HCT116 (cell line): ENCODE data around the gene LTBP4.

Experiments
- ATF3 ChIP-seq: IDR thresholded peaks from 2 replicates; pipeline ENCODE4 v1.6.1; 2012
- CEBPB ChIP-seq: IDR thresholded peaks from 2 replicates; pipeline ENCODE4 v1.6.1; 2012; ENCODE audit warnings: low read depth
- CTCF ChIP-seq, 3 experiments: fragments of 200-600 bp in 1 of 3; sonication (generic) in 1 of 3; IDR thresholded peaks in 2 of 3; conservative IDR thresholded peaks in 1 of 3; 2 replicates each; pipeline ENCODE4 v1.5.1; 2012 to 2017; ENCODE audit warnings: low read depth in 2 of 3, low read length in 2 of 3, antibody characterized with exemption in 1 of 3, borderline replicate concordance in 1 of 3, control low read depth in 1 of 3, mild to moderate bottlenecking in 1 of 3, mixed read lengths in 1 of 3, mixed run types in 1 of 3, moderate library complexity in 1 of 3; ENCODE audit not compliant: insufficient read depth in 1 of 3
- EGR1 ChIP-seq: IDR thresholded peaks from 2 replicates; pipeline ENCODE4 v1.6.1; 2012; ENCODE audit warnings: low read depth
- EZH2 ChIP-seq: fragments of 200-600 bp; sonication (generic); IDR thresholded peaks from 2 replicates; pipeline ENCODE4 v1.6.1; 2017; ENCODE audit warnings: antibody characterized with exemption, mixed run types
- POLR2AphosphoS5 ChIP-seq: IDR thresholded peaks from 2 replicates; pipeline ENCODE4 v1.6.1; 2011; ENCODE audit warnings: mild to moderate bottlenecking, low read depth, low read length, moderate library complexity
- RAD21 ChIP-seq: IDR thresholded peaks from 2 replicates; pipeline ENCODE4 v1.6.1; 2012; ENCODE audit warnings: low read depth, mild to moderate bottlenecking
- REST ChIP-seq: IDR thresholded peaks from 2 replicates; pipeline ENCODE4 v1.6.1; 2012; ENCODE audit warnings: low read depth
- TCF7L2 ChIP-seq: IDR thresholded peaks from 2 replicates; pipeline ENCODE4 v1.7.0; 2011; ENCODE audit warnings: borderline replicate concordance, inconsistent platforms; ENCODE audit not compliant: insufficient read depth, insufficient read length; ENCODE audit errors: extremely low read depth
- ZNF274 ChIP-seq: fragments of 200-500 bp; sonication (Bioruptor generic); IDR thresholded peaks from 2 replicates; pipeline ENCODE4 v1.6.1; 2014; ENCODE audit warnings: mild to moderate bottlenecking, low read depth, low read length, inconsistent platforms

- TF ChIP-seq ZNF274 (no peak), CTCF (IDR thresholded peaks at IDR 0.05 in 2 of 3, conservative IDR thresholded peaks at IDR 0.05 in 1 of 3; ENCODE audit: borderline replicate concordance in 1 of 3, insufficient read depth in 1 of 3, low read depth in 2 of 3, low read length in 2 of 3) (no peak), EGR1 (no peak), REST (no peak), RAD21 (no peak), TCF7L2 (no peak), ATF3 (no peak), CEBPB (no peak), EZH2 (no peak), POLR2AphosphoS5 (no peak)
Observed at GRCh38 chr19:40619333-40620160, 18.4 kb downstream of the LTBP4 start.
